Osteocyte (in vitro differentiated cells): ENCODE data around the gene BOD1L2. TPM values are rescaled to one million over a fixed set of nuclear protein-coding genes. Genes with fewer than 3 reads are reported as not detected.

Source experiments
- DNase-seq: peaks from one replicate; pipeline ENCODE4 v3.0.0; 2021; ENCODE audit warnings: mixed read lengths; ENCODE audit not compliant: unreplicated experiment; ENCODE audit errors: extremely low spot score
- H3K27ac Mint-ChIP-seq: one replicate; pipeline ENCODE4 v1.8.0; 2021; ENCODE audit warnings: mild to moderate bottlenecking, mixed read lengths; ENCODE audit not compliant: unreplicated experiment
- H3K27me3 Mint-ChIP-seq: one replicate; pipeline ENCODE4 v1.8.0; 2021; ENCODE audit warnings: mixed read lengths; ENCODE audit not compliant: unreplicated experiment
- H3K36me3 Mint-ChIP-seq: one replicate; pipeline ENCODE4 v1.8.0; 2021; ENCODE audit warnings: mixed read lengths; ENCODE audit not compliant: unreplicated experiment
- H3K4me1 Mint-ChIP-seq: one replicate; pipeline ENCODE4 v1.8.0; 2021; ENCODE audit warnings: mixed read lengths; ENCODE audit not compliant: unreplicated experiment
- H3K4me3 Mint-ChIP-seq: one replicate; pipeline ENCODE4 v1.8.0; 2021; ENCODE audit warnings: mild to moderate bottlenecking, moderate library complexity, mixed read lengths; ENCODE audit not compliant: unreplicated experiment
- H3K9me3 Mint-ChIP-seq: one replicate; pipeline ENCODE4 v1.8.0; 2021; ENCODE audit warnings: mixed read lengths; ENCODE audit not compliant: unreplicated experiment
- CTCF ChIP-seq: fragments of 200-600 bp; sonication (generic); IDR thresholded peaks from 2 replicates; pipeline ENCODE4 v1.5.0; 2021; ENCODE audit warnings: antibody characterized with exemption, mild to moderate bottlenecking, moderate library complexity
- total RNA-seq: library from RNA; stranded (reverse); gene quantifications from 2 replicates; pipeline ENCODE4 v1.2.1, GENCODE V29; 2021

BOD1L2 gene
- total RNA-seq, 1 donor from 2014 or later, result not detected

- Mint-ChIP-seq H3K4me1 (no peaks in the 10 kb centered on the region), H3K9me3 (no peaks in the 10 kb centered on the region), H3K4me3 (no peak overlapping the region), H3K27ac (no peak overlapping the region), H3K27me3 (peaks cover 28% of the 10 kb centered on the region), H3K36me3 (no peaks in the 10 kb centered on the region)
- TF ChIP-seq CTCF, result no peak
- DNase-seq, result no peak
These were observed 25.3 kb upstream of the BOD1L2 start for GRCh38 chr18:57121542-57122112.

- Mint-ChIP-seq H3K27ac (no peak overlapping the region), H3K27me3 (peaks cover 22% of the 10 kb centered on the region), H3K4me1 (no peaks in the 10 kb centered on the region), H3K9me3 (no peaks in the 10 kb centered on the region), H3K4me3 (no peak overlapping the region), H3K36me3 (no peaks in the 10 kb centered on the region)
- no peak for TF ChIP-seq CTCF
- no peak for DNase-seq
These were observed 23.9 kb upstream of the BOD1L2 start for GRCh38 chr18:57122936-57123510.

- Mint-ChIP-seq H3K4me1 (no peaks in the 10 kb centered on the region), H3K9me3 (no peaks in the 10 kb centered on the region), H3K36me3 (no peaks in the 10 kb centered on the region), H3K27ac (no peak overlapping the region), H3K27me3 (peaks cover 21% of the 10 kb centered on the region), H3K4me3 (no peak overlapping the region)
- no peak for TF ChIP-seq CTCF
- no peak for DNase-seq
These were observed 21.3 kb upstream of the BOD1L2 start for GRCh38 chr18:57125627-57126026.

GRCh38 chr18:57128220-57128932 lies 18.5 kb upstream of the BOD1L2 start:
- Mint-ChIP-seq H3K36me3 (no peaks in the 10 kb centered on the region), H3K9me3 (no peaks in the 10 kb centered on the region), H3K4me3 (no peak overlapping the region), H3K27ac (no peak overlapping the region), H3K27me3 (no peaks in the 10 kb centered on the region), H3K4me1 (no peaks in the 10 kb centered on the region)
- no peak for DNase-seq
- no peak for TF ChIP-seq CTCF

- DNase-seq, result no peak
- Mint-ChIP-seq H3K4me1 (no peaks in the 10 kb centered on the region), H3K4me3 (no peak overlapping the region), H3K9me3 (no peaks in the 10 kb centered on the region), H3K36me3 (no peaks in the 10 kb centered on the region), H3K27me3 (no peaks in the 10 kb centered on the region), H3K27ac (no peak overlapping the region)
- TF ChIP-seq CTCF, result no peak
These were observed 15.8 kb upstream of the BOD1L2 start for GRCh38 chr18:57131101-57131500.
